OCI-LY3 (cell line): ENCODE measurements around the gene BRAP.
"Not testable (repeated sequence)": the region's sequence is repeated elsewhere in the genome, so short reads cannot be mapped to it uniquely, and the experiment has no call there.

Source experiments
- H2AFZ ChIP-seq: fragments of 200-600, 300-600 bp; shearing (Covaris generic); 2 replicates; pipeline ENCODE4 v1.6.0; 2014; ENCODE audit warnings: antibody characterized with exemption, low read depth, low read length
- H3K27ac ChIP-seq: fragments of 200-600, 300-600 bp; sonication (generic); 2 replicates; pipeline ENCODE4 v1.5.1; 2014; ENCODE audit warnings: mild to moderate bottlenecking, low read length, moderate library complexity, mixed read lengths
- H3K27me3 ChIP-seq: fragments of 200-600, 300-600 bp; sonication (generic); 2 replicates; pipeline ENCODE4 v1.6.1; 2014; ENCODE audit warnings: low read depth, low read length, mixed read lengths
- H3K36me3 ChIP-seq: fragments of 200-600, 300-600 bp; sonication (generic); replicated peaks from 2 replicates; pipeline ENCODE3; 2014; ENCODE audit warnings: low read depth, low read length, mixed read lengths
- H3K4me1 ChIP-seq: fragments of 300-600, 200-600 bp; sonication (generic); 2 replicates; pipeline ENCODE4 v1.6.1; 2014; ENCODE audit warnings: low read length, mixed read lengths
- H3K4me2 ChIP-seq: fragments of 200-600, 300-600 bp; sonication (generic); 2 replicates; pipeline ENCODE4 v1.6.1; 2014; ENCODE audit warnings: low read length, mixed read lengths
- H3K4me3 ChIP-seq: fragments of 300-600, 200-600 bp; sonication (generic); 2 replicates; pipeline ENCODE4 v1.5.1; 2014; ENCODE audit warnings: antibody characterized with exemption, mild to moderate bottlenecking, low read length, moderate library complexity
- H3K79me2 ChIP-seq: fragments of 300-600, 200-600 bp; shearing (Covaris generic); 2 replicates; pipeline ENCODE4 v1.6.1; 2014; ENCODE audit warnings: mild to moderate bottlenecking, low read length, mixed read lengths
- H3K9ac ChIP-seq: fragments of 300-600, 200-600 bp; shearing (Covaris generic); 2 replicates; pipeline ENCODE4 v1.6.0; 2014; ENCODE audit warnings: mild to moderate bottlenecking, low read length, moderate library complexity
- H3K9me3 ChIP-seq: fragments of 200-600, 300-600 bp; shearing (Covaris generic); 2 replicates; pipeline ENCODE4 v1.6.1; 2014; ENCODE audit warnings: low read length, mixed read lengths; ENCODE audit not compliant: insufficient read depth
- H4K20me1 ChIP-seq: fragments of 200-600, 300-600 bp; sonication (generic); 2 replicates; pipeline ENCODE4 v1.6.1; 2016; ENCODE audit warnings: low read length, mixed read lengths; ENCODE audit not compliant: insufficient read depth
- EZH2phosphoT487 ChIP-seq: fragments of 200-600 bp; shearing (Covaris generic); IDR thresholded peaks from 2 replicates; pipeline ENCODE4 v1.6.1; 2018; ENCODE audit warnings: antibody characterized with exemption, mixed run types, low read depth
- TF ChIP-seq, protein P1 (sequence below): fragments of 200-600, 300-600 bp; sonication (generic); IDR thresholded peaks from 2 replicates; pipeline ENCODE4 v1.5.1; 2014; ENCODE audit warnings: antibody characterized with exemption, low read length, low read depth

BRAP gene

DNA sequence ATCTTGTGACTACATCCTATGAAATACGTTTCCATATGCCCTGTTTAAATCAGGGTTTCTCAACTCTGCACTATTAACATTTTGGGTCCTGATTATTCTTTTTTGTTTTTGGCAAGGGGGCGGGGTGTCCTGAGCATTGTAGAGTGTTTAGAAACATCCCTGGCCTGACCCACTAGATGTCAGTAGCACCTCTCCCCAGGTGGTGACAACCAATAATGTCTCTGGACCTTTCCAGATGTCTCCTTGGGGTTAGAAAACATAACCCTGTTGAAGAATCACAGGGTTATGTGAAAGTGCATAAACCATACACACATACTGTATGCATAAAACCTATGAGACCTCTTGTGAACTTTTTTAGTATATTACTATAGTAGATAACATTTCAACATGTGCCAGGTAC lies 1.5 kb upstream of the BRAP start:
- Histone ChIP-seq H3K9ac (no peak overlapping the region; the same call in 1 of the 2 replicates), H3K27me3 (no peaks in the 10 kb centered on the region), H3K9me3 (no peaks in the 10 kb centered on the region), H3K36me3 (peaks cover 5% of the 10 kb centered on the region), H2AFZ (no peak overlapping the region), H3K27ac (no peak overlapping the region), H3K4me2 (peak overlapping the region; percentile 90), H3K4me1 (peaks cover 20% of the 10 kb centered on the region), H3K4me3 (peak overlapping the region; percentile 100), H3K79me2 (peaks cover 51% of the 10 kb centered on the region), H4K20me1 (peaks cover 6% of the 10 kb centered on the region; the same call in 1 of the 2 replicates)
- no peak for TF ChIP-seq EZH2phosphoT487
- TF ChIP-seq, protein P1, sequence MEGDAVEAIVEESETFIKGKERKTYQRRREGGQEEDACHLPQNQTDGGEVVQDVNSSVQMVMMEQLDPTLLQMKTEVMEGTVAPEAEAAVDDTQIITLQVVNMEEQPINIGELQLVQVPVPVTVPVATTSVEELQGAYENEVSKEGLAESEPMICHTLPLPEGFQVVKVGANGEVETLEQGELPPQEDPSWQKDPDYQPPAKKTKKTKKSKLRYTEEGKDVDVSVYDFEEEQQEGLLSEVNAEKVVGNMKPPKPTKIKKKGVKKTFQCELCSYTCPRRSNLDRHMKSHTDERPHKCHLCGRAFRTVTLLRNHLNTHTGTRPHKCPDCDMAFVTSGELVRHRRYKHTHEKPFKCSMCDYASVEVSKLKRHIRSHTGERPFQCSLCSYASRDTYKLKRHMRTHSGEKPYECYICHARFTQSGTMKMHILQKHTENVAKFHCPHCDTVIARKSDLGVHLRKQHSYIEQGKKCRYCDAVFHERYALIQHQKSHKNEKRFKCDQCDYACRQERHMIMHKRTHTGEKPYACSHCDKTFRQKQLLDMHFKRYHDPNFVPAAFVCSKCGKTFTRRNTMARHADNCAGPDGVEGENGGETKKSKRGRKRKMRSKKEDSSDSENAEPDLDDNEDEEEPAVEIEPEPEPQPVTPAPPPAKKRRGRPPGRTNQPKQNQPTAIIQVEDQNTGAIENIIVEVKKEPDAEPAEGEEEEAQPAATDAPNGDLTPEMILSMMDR, result peak; percentile 43

DNA sequence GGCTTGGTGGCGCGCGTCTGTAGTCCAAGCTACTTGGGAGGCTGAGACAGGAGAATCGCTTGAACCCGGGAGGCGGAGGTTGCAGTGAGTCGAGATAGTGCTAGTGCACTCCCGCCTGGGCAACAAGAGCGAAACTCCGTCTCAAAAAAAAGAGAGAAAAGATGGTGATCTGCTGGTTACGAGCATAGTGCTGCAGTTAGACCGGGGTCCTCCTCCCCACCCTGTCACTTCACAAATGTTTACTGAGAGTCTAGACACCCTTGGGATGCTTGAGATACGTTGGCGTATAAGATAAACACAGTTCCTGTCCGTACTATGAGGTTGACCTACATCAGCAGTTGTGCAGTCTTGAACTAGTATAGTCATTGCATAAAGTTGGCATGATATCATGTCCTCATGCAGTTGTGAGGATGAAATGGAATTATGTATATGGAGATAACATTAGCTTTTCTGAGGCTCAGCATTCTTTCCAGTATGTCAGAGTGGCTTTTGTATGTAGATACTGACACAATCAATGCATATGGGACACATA lies 884 bp upstream of the BRAP start:
- Histone ChIP-seq H3K79me2 (peaks cover 51% of the 10 kb centered on the region), H3K27ac (peak overlapping the region; percentile 77; the same call in 1 of the 2 replicates), H3K4me1 (peaks cover 20% of the 10 kb centered on the region), H3K36me3 (peaks cover 6% of the 10 kb centered on the region), H2AFZ (no peak overlapping the region), H3K9ac (peak overlapping the region; percentile 98), H3K4me2 (peak overlapping the region; percentile 90), H4K20me1 (peaks cover 6% of the 10 kb centered on the region; the same call in 1 of the 2 replicates), H3K4me3 (peak overlapping the region; percentile 100), H3K9me3 (no peaks in the 10 kb centered on the region), H3K27me3 (no peaks in the 10 kb centered on the region)
- TF ChIP-seq EZH2phosphoT487, result no peak
- TF ChIP-seq, protein P1, result no peak

DNA sequence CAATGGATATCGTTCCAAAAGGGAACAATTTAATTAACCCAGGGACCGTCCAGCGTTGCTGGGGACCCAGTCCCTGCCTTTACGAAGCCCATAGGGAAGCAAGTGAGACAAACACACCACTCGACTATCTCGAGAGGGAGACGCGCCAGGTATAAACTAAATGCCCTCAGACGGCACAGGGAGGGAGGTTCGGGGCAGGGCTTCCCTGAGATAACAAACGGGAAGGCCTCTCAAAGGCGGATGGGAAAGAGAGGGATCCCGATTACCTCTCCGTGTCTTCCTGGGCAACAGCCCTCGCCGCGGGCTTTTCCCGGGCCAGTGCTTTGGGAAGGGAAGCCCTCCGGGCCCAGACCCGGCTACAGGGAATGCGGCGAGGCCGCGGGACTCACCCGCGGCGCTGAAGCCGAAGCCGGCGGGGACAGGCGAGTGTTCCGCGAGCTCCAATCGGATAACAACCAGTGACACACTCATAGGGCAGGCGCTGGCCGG lies 390 bp downstream of the BRAP start:
- H3K9me3 ChIP-seq, result no peaks in the 10 kb centered on the region
- H3K9ac ChIP-seq, result peak overlapping the region; percentile 98
- H3K4me3 ChIP-seq, result peak overlapping the region; percentile 100
- peaks cover 51% of the 10 kb centered on the region for H3K79me2 ChIP-seq
- no peaks in the 10 kb centered on the region for H3K27me3 ChIP-seq
- no peak for TF ChIP-seq EZH2phosphoT487
- TF ChIP-seq, protein P1, result no peak
- H2AFZ ChIP-seq, result no peak overlapping the region
- H4K20me1 ChIP-seq, result peaks cover 6% of the 10 kb centered on the region; the same call in 1 of the 2 replicates
- H3K4me1 ChIP-seq, result peaks cover 20% of the 10 kb centered on the region
- H3K4me2 ChIP-seq, result peak overlapping the region; percentile 77
- peak overlapping the region; percentile 42 for H3K27ac ChIP-seq
- H3K36me3 ChIP-seq, result peaks cover 13% of the 10 kb centered on the region

DNA sequence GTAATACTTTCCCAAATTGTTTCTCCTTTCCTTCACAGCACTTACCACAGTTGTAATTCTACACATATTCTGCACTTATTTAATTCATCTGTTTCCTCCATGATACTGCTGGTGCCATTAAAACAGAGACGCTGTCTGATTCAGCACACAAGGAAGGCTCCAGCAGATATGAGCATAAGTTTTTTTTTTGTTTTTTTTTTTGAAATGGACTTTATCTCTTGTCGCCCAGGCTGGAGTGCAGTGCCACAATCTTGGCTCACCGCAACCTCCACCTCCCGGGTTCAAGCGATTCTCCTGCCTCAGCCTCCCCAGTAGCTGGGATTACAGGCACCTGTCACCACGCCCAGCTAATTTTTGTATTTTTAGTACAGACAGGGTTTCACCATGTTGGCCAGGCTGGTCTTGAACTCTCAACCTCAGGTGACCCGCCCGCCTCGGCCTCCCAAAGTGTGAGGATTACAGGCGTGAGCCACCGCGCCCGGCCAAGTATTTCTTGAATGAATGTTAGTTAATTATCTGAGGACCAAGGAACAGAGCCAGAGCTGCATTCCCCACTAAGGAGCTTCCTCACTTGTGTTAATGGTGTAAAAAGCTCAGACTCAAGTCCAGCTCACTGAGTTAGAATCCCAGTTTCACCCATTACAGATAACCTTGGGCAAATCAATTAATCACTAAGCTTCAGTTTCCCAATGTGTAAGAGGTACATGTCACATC lies 1.1 kb downstream of the BRAP start:
- Histone ChIP-seq H3K9ac (peak overlapping the region; percentile 98), H3K4me3 (peak overlapping the region; percentile 100), H3K4me1 (peaks cover 20% of the 10 kb centered on the region), H3K36me3 (peaks cover 13% of the 10 kb centered on the region), H3K79me2 (peaks cover 51% of the 10 kb centered on the region), H3K4me2 (peak overlapping the region; percentile 77)
- not testable (repeated sequence) for H3K27ac ChIP-seq, H3K9me3 ChIP-seq, H3K27me3 ChIP-seq, H4K20me1 ChIP-seq, H2AFZ ChIP-seq
